ENCODE measurements around the gene SORCS3. TPM values are rescaled to one million over a fixed set of nuclear protein-coding genes. Genes with fewer than 3 reads are reported as not detected.

SORCS3 gene
- total and polyA plus RNA-seq, 2 of the 4 experiments (the other 2 are of a cell fraction): not detected

GRCh38 chr10:105140600-105140999 is 499.5 kb downstream of the SORCS3 start:
- Histone ChIP-seq H3K4me1 (ENCODE audit: control insufficient read depth, insufficient read depth, low read length) (no peaks in the 10 kb centered on the region), H2AK5ac (ENCODE audit: low read depth, low read length) (no peak overlapping the region), H3K27ac (ENCODE audit: insufficient read depth, low read length) (no peak overlapping the region), H4K91ac (ENCODE audit: insufficient read depth, low read depth, low read length) (no peak overlapping the region), H3K23ac (ENCODE audit: low read depth, low read length) (no peak overlapping the region), H2AK9ac (replicated peaks; ENCODE audit: low read depth, low read length, poor library complexity) (no peak overlapping the region), H2AFZ (replicated peaks; ENCODE audit: low read length, poor library complexity) (no peak overlapping the region), H4K20me1 (ENCODE audit: insufficient read depth, low read length) (no peaks in the 10 kb centered on the region), H2BK5ac (ENCODE audit: low read depth, low read length, poor library complexity, severe bottlenecking) (no peak overlapping the region), H2BK120ac (ENCODE audit: low read depth, low read length) (no peak overlapping the region), H2BK20ac (ENCODE audit: low read depth, low read length) (no peak overlapping the region), H3K56ac (ENCODE audit: extremely low read depth, insufficient read depth, low read length) (no peak overlapping the region), H3K9me1 (ENCODE audit: insufficient read depth, low read length) (no peaks in the 10 kb centered on the region), H3K36me3 (ENCODE audit: control insufficient read depth, insufficient read depth, low read length) (no peaks in the 10 kb centered on the region), H3K9me3 (ENCODE audit: control insufficient read depth, insufficient read depth, low read length) (peaks cover 8% of the 10 kb centered on the region; the same call in 1 of the 2 replicates), H3K14ac (replicated peaks; ENCODE audit: low read depth, low read length) (no peak overlapping the region), H4K5ac (ENCODE audit: low read depth, low read length) (no peak overlapping the region), H3K9ac (ENCODE audit: low read depth, low read length) (no peak overlapping the region), H3K27me3 (ENCODE audit: control insufficient read depth, insufficient read depth, low read length) (no peaks in the 10 kb centered on the region), H3K4ac (ENCODE audit: low read depth, low read length) (no peak overlapping the region), H3K18ac (ENCODE audit: low read depth, low read length) (no peak overlapping the region), H3K79me1 (ENCODE audit: low read depth in 1 of 2, low read length in 2 of 2) (no peaks in the 10 kb centered on the region), H4K8ac (ENCODE audit: low read depth in 2 of 2, low read length in 2 of 2) (no peak overlapping the region), H3K4me2 (ENCODE audit: low read depth, low read length) (no peak overlapping the region), H2BK15ac (ENCODE audit: low read depth, low read length) (no peak overlapping the region), H3K4me3 (ENCODE audit: insufficient read depth, low read depth, low read length) (no peak overlapping the region)
- no CpG with 5 or more reads among the region's 3 CpGs for WGBS, 2 experiments (ENCODE audit: extremely low coverage in 2 of 2, insufficient read length in 1 of 2)
- ATAC-seq (ENCODE audit: low read depth): no peak
- dilution Hi-C loops (cut with HindIII; ENCODE audit: low sequenced_read_pairs, unreplicated experiment) (no loop called here), in situ Hi-C loops (cut with MboI; ENCODE audit: low sequenced_read_pairs) (no loop called here), intact Hi-C loops (cut with micrococcal nuclease) (no loop called here)
- POLR2A ChIA-PET (ENCODE audit: unreplicated experiment): no interaction called here
- BruUV-seq (replicated peaks): no TSS peak
- TF ChIP-seq NFE2L2 (IDR thresholded peaks at IDR 0.05; ENCODE audit: low read depth, low read length) (no peak), POLR2A (IDR thresholded peaks at IDR 0.05; ENCODE audit: low read depth, low read length) (no peak), SMC3 (IDR thresholded peaks at IDR 0.05; ENCODE audit: low read depth, low read length) (no peak), CHD1 (IDR thresholded peaks at IDR 0.05; ENCODE audit: low read depth, low read length) (no peak), CTCF (conservative IDR thresholded peaks at IDR 0.05; ENCODE audit: low read depth, low read length) (no peak), BHLHE40 (IDR thresholded peaks at IDR 0.05; ENCODE audit: low read depth, low read length) (no peak), CEBPB (IDR thresholded peaks at IDR 0.05; ENCODE audit: low read depth, low read length) (no peak), RCOR1 (IDR thresholded peaks at IDR 0.05; ENCODE audit: insufficient replicate concordance, low read length) (no peak), FOS (IDR thresholded peaks at IDR 0.05; ENCODE audit: low read depth, low read length) (no peak), MAZ (IDR thresholded peaks at IDR 0.05; ENCODE audit: borderline replicate concordance, low read depth, low read length) (no peak), USF2 (IDR thresholded peaks at IDR 0.05; ENCODE audit: low read depth, low read length) (no peak), ELK1 (IDR thresholded peaks at IDR 0.05; ENCODE audit: borderline replicate concordance, low read depth, low read length) (no peak), RAD21 (IDR thresholded peaks at IDR 0.05; ENCODE audit: low read length) (no peak), MAFK (IDR thresholded peaks at IDR 0.05; ENCODE audit: low read depth, low read length) (no peak), MXI1 (IDR thresholded peaks at IDR 0.05; ENCODE audit: borderline replicate concordance, low read depth, low read length) (no peak), RFX5 (IDR thresholded peaks at IDR 0.05; ENCODE audit: low read depth, low read length) (no peak)
- CTCF ChIA-PET: no interaction called here
- DNase-seq: no peak

Measured in IMR-90 (cell line).